ENCODE data around the gene UBQLN4.

DNA sequence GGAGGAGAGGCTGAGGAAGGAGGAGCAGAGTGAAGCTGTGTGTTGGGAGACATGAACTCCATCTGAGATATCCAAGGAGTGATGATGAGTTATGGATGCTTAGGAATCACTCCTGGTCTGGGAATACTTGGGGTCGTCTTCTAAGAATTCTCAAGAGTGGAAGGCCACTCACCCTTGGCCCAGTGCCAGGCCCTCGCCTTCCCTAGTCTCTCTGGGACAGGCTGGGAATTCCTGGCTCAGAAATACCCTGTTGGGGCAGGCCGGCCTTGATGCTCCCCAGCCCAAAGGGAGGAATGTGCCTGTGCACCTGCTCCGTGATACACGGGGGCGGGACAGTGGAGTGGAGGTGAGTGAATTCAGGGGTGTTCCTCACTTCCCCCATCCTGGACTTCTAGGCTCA lies 48.3 kb upstream of the UBQLN4 start:
- TF ChIP-seq CTCF (IDR thresholded peaks at IDR 0.05; ENCODE audit: poor library complexity, severe bottlenecking), result no peak
- no peak for TF ChIP-seq POLR2AphosphoS5 (IDR thresholded peaks at IDR 0.05)

Measured in neural cell (in vitro differentiated cells).